Heart left ventricle (tissue), 16 donors: ENCODE measurements around the gene GOLGA2. TPM values are rescaled to one million over a fixed set of nuclear protein-coding genes. Genes with fewer than 3 reads are reported as not detected.
A peak's percentile ranks its signal among the peaks of the same experiment; 100 is the strongest.

Source experiments
- ATAC-seq, 4 donors: fragments of 200-7000 bp; cut with Tn5 transposase; one replicate each; pipeline ENCODE4 v1.9.1; 2020 to 2022; ENCODE audit warnings: moderate library complexity in 4 of 4, mild to moderate bottlenecking in 3 of 4, moderate number of reproducible peaks in 1 of 4
- DNase-seq, 5 donors: peaks; one replicate each; pipeline ENCODE4 v3.0.0-alpha.2; 2020
- H3K27ac ChIP-seq, 12 donors: fragments of 200-600 bp; sonication (generic) in 4 of 12; one replicate each; pipeline versions ENCODE4 v1.5.0 to v1.8.0; 2016 to 2022; ENCODE audit warnings: mild to moderate bottlenecking in 2 of 12
- H3K27me3 ChIP-seq, 9 donors: fragments of 200-600 bp; sonication (generic) in 2 of 9; one replicate each; pipeline versions ENCODE4 v1.5.1 to v1.8.0; 2016 to 2022; ENCODE audit warnings: mild to moderate bottlenecking in 3 of 9
- H3K36me3 ChIP-seq, 9 donors: fragments of 200-600 bp; sonication (generic) in 2 of 9; one replicate each; pipeline versions ENCODE4 v1.5.0 to v1.8.0; 2018 to 2022; ENCODE audit warnings: mild to moderate bottlenecking in 2 of 9
- H3K4me1 ChIP-seq, 12 donors: fragments of 200-600 bp; sonication (generic) in 4 of 12; one replicate each; pipeline versions ENCODE4 v1.5.0 to v1.8.0; 2016 to 2022; ENCODE audit warnings: mild to moderate bottlenecking in 3 of 12
- H3K4me3 ChIP-seq, 12 donors: fragments of 200-600 bp; sonication (generic) in 4 of 12; one replicate each; pipeline versions ENCODE4 v1.5.0 to v1.8.0; 2017 to 2022; ENCODE audit warnings: mild to moderate bottlenecking in 9 of 12, moderate library complexity in 4 of 12
- H3K9me3 ChIP-seq, 12 donors: fragments of 200-600 bp; sonication (generic) in 4 of 12; one replicate each; pipeline versions ENCODE4 v1.5.0 to v1.8.0; 2016 to 2022; ENCODE audit warnings: mild to moderate bottlenecking in 1 of 12
- POLR2A ChIP-seq, 2 donors: fragments of 450-650 bp; IDR thresholded peaks; one replicate each; pipeline ENCODE4 v1.6.1; 2017; ENCODE audit warnings: antibody characterized with exemption in 2 of 2, mild to moderate bottlenecking in 2 of 2, moderate library complexity in 2 of 2
- WGBS, 4 donors: extraction: QIAGEN DNeasy Blood & Tissue Kit in 2 of 4; methylation state at CpG; one replicate each; pipeline versions ENCODE4 v1.1.5 to v1.1.7; 2013 to 2018; 5-methylcytosine and 5-hydroxymethylcytosine counted together
- intact Hi-C, 10 donors: fragments of 100-400 bp; cut with DNase I; formaldehyde crosslinking; loops; one replicate each; pipeline versions ENCODE4 v1.11.1 to v1.14.2; 2022
- polyA plus RNA-seq, 2 donors: library from polyadenylated mRNA; stranded (reverse); fragments of 200-250 nt; gene quantifications; one replicate each; pipeline ENCODE4 v1.2.3, GENCODE V29; 2013
- total RNA-seq, 9 donors: library from RNA; depleted of rRNA in 2 of 9; stranded (reverse); fragments of >200 nt in 2 of 9; fragmentation: NEBNext Ultra II Directional in 3 of 9; extraction: Animal tissue kit (Norgen Biotek cat#: 25700) in 3 of 9; gene quantifications; one replicate each; pipeline versions ENCODE4 v1.1.0 to v1.2.4, GENCODE V29; 2016 to 2023
- TF ChIP-seq, protein P1 (sequence below), 12 donors: fragments of 200-600 bp; sonication (generic) in 4 of 12; IDR thresholded peaks; one replicate each; pipeline versions ENCODE4 v1.5.0 to v1.8.0; 2018 to 2022; ENCODE audit warnings: antibody characterized with exemption in 12 of 12, mild to moderate bottlenecking in 5 of 12
- donor health status: ischemic (EF 13 %, LVEDD 7.1; RV severe dilation, severe dysfunction).
- donor health status: healthy with polysubstance abuse.
- donor health status: DM: no; HTN: yes; CAD: no.
- donor health status: DM: no; HTN: no; CAD: no.
- donor health status: ischemic (EF 25% LVEDD 6.9; RV normal size, moderate dysfunction).
- donor health status: ischemic (EF 25% LVEDD 5.7; RV mildly dilated, moderate dysfunction).
- donor health status: healthy.
- donor health status: DM: yes; HTN: yes; CAD: no.
- donor health status: ischemic (EF 35%, LVEDD 5.7; RV mildly dilated, moderate dysfunction).
- donor health status: nonischemic (EF 11% LVEDD 7.7; RV severe dilation, severe dysfunction).
- donor health status: DM: yes; HTN: yes; CAD: no.
- donor health status: PGD.
- donor health status: ischemic (EF 29% LVEDD 5.4; RV normal size, mild dysfunction).
- donor health status: nonischemic (EF 23%, LVEDD 6.1; RV moderate dilation, normal function).

The GOLGA2 gene
- total and polyA plus RNA-seq, 11 donors: 68.5 to 144 (median 87.4) TPM

- peak overlapping the region in 2 of 12 donors; percentile 62 to 85 for H3K27ac ChIP-seq
These were observed 61.9 kb downstream of the GOLGA2 start for GRCh38 chr9:128213746-128214497.

GRCh38 chr9:128211981-128212281 is 63.9 kb downstream of the GOLGA2 start:
- no peak for ATAC-seq
- no peak for DNase-seq
- intact Hi-C loops: no loop called here
- no peaks in the 10 kb centered on the region for H3K9me3 ChIP-seq
- H3K4me3 ChIP-seq: no peak overlapping the region
- H3K36me3 ChIP-seq: no peaks in the 10 kb centered on the region
- WGBS, 4 donors: 83 to 93% (median 90%) methylated on average over 2 of the region's 2 CpGs
- TF ChIP-seq, protein P1, sequence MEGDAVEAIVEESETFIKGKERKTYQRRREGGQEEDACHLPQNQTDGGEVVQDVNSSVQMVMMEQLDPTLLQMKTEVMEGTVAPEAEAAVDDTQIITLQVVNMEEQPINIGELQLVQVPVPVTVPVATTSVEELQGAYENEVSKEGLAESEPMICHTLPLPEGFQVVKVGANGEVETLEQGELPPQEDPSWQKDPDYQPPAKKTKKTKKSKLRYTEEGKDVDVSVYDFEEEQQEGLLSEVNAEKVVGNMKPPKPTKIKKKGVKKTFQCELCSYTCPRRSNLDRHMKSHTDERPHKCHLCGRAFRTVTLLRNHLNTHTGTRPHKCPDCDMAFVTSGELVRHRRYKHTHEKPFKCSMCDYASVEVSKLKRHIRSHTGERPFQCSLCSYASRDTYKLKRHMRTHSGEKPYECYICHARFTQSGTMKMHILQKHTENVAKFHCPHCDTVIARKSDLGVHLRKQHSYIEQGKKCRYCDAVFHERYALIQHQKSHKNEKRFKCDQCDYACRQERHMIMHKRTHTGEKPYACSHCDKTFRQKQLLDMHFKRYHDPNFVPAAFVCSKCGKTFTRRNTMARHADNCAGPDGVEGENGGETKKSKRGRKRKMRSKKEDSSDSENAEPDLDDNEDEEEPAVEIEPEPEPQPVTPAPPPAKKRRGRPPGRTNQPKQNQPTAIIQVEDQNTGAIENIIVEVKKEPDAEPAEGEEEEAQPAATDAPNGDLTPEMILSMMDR (IDR thresholded peaks at IDR 0.05): no peak
- no peak for TF ChIP-seq POLR2A (IDR thresholded peaks at IDR 0.05)
- H3K27ac ChIP-seq: no peak overlapping the region
- peaks cover 0 to 20% (median 3%) of the 10 kb centered on the region in 12 donors for H3K4me1 ChIP-seq
- H3K27me3 ChIP-seq: no peaks in the 10 kb centered on the region

More at GRCh38 chr9:128213746-128214497, 61.9 kb downstream of the GOLGA2 start:
- Histone ChIP-seq H3K9me3 (no peaks in the 10 kb centered on the region), H3K4me3 (no peak overlapping the region), H3K27me3 (no peaks in the 10 kb centered on the region), H3K4me1 (peaks cover 0 to 27% (median 12%) of the 10 kb centered on the region in 12 donors), H3K36me3 (no peaks in the 10 kb centered on the region)
- WGBS, 4 donors: 82 to 89% (median 86%) methylated on average over 11 to 12 of the region's 12 CpGs
- no peak for TF ChIP-seq POLR2A (IDR thresholded peaks at IDR 0.05)
- TF ChIP-seq, protein P1 (IDR thresholded peaks at IDR 0.05): no peak
- no peak for DNase-seq
- intact Hi-C loops: no loop called here
- no peak for ATAC-seq

DNA sequence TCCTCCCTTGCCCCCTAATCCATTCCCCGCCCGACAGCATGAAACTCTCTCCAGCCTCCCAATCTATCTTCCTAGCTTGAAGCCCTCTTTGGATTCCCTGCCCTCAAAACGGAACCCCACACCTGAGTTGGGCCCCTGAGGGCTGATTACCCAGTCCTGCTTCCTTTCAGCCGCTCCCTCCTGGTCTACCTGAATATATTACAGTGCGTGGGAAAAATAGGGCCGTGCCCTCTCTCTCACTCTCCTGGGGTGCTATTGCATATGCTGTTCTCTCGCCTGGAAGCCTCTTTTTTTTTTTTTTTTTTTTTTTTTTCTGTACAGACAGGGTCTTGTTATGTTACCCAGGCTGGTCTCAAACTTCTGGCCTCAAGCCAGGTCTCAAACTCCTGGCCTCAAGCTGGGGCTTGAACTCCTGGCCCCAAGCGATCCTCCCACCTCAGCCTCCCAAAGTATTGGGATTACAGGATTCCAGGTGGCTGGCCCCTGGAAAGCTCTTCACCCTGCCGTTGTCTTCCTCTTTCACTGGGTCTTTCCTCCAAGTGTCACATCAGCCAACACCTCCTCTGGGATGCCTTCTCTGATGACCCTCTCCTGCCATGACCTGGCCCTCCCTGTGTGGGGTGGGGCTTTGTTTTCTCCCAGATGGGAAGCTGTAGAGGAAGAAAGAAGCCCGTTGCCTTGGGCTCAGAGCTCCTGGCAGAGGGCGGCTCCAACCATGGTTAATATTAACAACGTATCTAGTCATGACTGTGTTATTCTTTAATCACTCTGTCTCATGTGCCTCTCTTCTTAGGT is 64.4 kb downstream of the GOLGA2 start:
- no peak overlapping the region for H3K27ac ChIP-seq
- TF ChIP-seq, protein P1 (IDR thresholded peaks at IDR 0.05): no peak
- TF ChIP-seq POLR2A (IDR thresholded peaks at IDR 0.05): no peak
- 68 to 72% (median 72%) methylated on average over 12 of the region's 12 CpGs for WGBS, 4 donors
- intact Hi-C loops: no loop called here
- H3K4me3 ChIP-seq: no peak overlapping the region
- H3K9me3 ChIP-seq: no peaks in the 10 kb centered on the region
- ATAC-seq: no peak
- no peak for DNase-seq
- H3K4me1 ChIP-seq: peaks cover 0 to 16% (median 2%) of the 10 kb centered on the region in 12 donors
- no peaks in the 10 kb centered on the region for H3K36me3 ChIP-seq
- no peaks in the 10 kb centered on the region for H3K27me3 ChIP-seq
